Measurements from ENCODE around the gene SLC5A2.

The SLC5A2 gene

DNA sequence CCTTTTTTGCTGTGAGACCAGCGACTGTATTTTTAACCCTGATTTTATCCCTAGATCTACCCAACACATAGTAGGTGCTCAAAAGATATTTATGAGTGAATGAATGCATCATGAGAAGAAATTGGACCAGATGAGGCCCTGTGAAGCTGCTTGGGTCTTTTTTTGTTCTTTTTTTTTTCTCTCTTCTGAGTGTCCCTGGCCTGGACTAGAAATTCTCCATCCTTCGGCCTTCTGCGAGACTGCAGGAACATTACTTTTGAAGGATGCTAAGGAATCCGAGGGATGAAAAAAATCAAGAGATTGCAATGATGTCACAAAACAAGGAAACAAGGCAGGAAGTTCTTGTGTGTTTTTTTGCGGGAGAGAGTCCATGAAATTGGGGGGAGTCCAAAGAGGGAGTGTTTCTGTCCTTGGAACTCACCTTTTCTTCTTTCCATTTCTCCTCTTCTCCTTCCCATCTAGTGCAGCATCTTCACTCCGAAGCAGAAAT, 25.8 kb downstream of the SLC5A2 start:
- no peak for TF ChIP-seq GATA2 (IDR thresholded peaks at IDR 0.05; ENCODE audit: low read depth, low read length)
- TF ChIP-seq GATA3 (IDR thresholded peaks at IDR 0.05; ENCODE audit: low read depth, low read length), result no peak

DNA sequence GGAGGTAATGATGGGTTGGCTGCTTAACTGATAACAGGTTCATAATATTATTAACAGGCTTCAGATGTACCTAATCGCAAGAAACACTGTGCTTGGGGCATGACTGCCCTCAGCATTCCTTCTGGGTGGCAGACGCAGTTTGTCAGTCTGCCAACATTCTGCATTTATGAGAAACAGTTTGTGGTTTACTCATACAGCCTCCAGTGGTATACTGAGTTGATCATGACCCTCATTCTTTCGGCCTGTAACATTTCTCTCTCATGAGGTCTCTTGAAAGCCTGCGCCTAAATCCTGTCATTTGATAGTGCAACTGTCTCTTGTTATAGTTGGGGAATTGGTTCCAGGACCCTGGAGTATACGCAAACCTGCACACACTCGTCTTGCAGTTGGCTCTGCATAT, 30.2 kb downstream of the SLC5A2 start:
- TF ChIP-seq GATA3 (IDR thresholded peaks at IDR 0.05; ENCODE audit: low read depth, low read length), result no peak
- TF ChIP-seq GATA2 (IDR thresholded peaks at IDR 0.05; ENCODE audit: low read depth, low read length), result no peak

DNA sequence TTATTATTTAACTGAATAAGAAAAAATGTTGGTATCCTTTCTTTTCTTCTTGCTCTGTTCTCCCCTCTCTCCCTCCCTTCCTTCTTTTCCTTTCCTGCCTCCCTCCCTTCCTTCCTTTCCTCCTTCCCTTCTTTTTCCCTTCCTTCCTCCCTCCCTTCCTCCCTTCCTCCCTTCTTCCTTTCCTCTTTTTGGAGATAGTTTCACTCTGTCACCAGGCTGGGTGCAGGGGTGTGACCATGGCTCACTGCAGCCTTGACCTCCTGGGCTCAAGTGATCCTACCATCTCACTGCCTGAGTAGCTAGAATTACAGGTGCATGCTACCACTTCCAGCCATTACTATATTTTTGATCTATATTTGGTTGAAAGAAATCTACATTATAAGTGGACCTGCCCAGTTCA, 31.0 kb downstream of the SLC5A2 start:
- TF ChIP-seq GATA2 (IDR thresholded peaks at IDR 0.05; ENCODE audit: low read depth, low read length), result no peak
- TF ChIP-seq GATA3 (IDR thresholded peaks at IDR 0.05; ENCODE audit: low read depth, low read length), result no peak

DNA sequence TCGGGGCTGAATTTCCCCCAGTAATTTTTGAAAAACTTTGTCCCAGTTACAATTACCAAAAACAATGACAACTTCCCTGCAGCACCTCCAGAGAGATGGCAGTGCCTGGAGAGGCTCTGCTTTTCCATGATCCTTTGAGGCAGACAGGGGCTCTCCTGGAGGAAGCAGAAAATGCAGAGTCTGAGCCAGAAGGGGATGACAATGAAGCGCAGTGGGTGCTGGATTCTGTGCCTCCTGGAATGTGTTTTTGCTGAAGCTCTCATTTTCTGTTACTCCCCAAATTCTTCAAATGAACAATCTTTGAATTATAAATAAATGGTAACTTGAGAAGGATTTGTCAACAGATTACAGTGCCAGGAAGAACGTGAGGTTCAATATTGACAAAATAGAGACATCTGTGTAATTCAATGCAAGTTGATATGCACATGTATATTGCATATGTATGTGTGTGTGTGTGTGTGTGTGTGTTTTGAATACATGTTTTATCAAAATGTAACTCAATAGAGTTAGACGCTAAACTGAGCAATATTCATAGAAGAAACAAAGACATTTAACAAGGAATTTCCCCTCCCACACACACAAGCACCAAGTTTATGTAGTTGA, 35.0 kb downstream of the SLC5A2 start:
- TF ChIP-seq GATA2 (IDR thresholded peaks at IDR 0.05; ENCODE audit: low read depth, low read length) (no peak), GATA3 (IDR thresholded peaks at IDR 0.05; ENCODE audit: low read depth, low read length) (no peak)

DNA sequence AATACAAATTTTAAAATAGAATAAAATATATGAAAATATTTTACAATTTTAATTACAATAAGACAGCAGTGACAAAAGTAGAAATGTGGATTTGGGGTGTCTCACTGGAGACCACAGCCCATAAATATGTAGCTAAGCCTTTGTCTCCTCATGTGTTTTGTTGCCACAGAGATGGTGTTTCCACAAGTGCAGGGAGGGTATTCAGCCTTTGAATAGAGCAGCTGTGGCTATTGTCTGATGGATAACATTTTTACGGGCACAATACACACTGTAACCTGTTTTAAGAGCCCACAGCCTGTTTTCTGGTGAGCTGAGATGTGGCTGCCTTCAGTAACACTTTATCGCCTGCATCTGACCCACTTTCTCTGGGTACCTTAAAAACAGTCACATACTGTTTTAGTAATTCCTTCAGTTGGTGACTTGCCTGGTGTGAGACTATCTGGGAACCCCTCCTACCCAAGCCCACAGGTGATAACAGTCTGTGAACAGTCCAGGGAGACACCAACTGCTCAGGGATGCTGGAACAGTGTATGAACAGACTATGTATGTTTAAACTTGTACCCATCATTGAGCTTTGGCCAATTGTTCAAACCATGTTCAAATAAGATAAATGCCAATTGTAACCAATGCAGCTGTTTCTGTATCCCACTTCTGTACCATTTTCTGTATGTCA, 37.0 kb downstream of the SLC5A2 start:
- TF ChIP-seq GATA3 (IDR thresholded peaks at IDR 0.05; ENCODE audit: low read depth, low read length) (no peak), GATA2 (IDR thresholded peaks at IDR 0.05; ENCODE audit: low read depth, low read length) (no peak)

DNA sequence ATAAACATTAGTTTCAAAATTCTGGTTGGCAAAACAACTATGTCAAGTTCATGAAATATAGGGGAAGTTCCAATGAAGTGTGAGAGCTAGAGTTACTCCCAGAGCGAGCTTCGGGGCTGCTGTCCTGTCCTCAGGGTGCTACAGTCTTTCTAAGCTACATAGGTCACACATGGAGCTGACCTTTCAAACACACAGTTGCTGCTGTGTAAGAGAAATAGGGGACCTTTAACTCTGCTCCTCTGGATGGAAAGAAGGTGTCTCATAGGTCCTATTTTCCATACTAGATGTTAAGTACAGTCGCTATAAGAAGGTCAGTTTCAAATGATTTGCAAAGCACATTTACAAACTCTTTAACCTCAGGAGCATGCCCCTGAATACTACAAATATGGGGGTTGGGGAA, 38.4 kb downstream of the SLC5A2 start:
- TF ChIP-seq GATA3 (IDR thresholded peaks at IDR 0.05; ENCODE audit: low read depth, low read length), result no peak
- no peak for TF ChIP-seq GATA2 (IDR thresholded peaks at IDR 0.05; ENCODE audit: low read depth, low read length)

DNA sequence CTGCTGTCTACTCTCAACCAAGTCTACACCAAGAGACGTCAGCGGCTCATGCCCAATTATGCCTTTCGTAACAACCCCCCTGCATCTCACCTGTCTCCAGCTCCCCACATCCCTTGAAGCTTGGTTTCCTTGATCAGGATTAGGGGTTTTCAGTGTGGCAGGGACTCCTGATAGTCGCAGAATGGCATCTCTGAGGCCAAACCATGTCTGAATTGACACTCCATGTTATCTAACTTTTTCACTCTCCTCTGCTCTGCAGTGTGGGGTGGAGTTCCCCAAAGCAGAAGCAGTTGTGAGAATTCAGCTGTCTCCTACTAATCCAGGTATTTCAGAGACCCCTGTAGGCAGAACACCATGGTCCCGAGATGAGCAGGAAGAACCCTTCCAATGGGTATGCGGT, 39.1 kb downstream of the SLC5A2 start:
- TF ChIP-seq GATA2 (IDR thresholded peaks at IDR 0.05; ENCODE audit: low read depth, low read length) (no peak), GATA3 (IDR thresholded peaks at IDR 0.05; ENCODE audit: low read depth, low read length) (no peak)

DNA sequence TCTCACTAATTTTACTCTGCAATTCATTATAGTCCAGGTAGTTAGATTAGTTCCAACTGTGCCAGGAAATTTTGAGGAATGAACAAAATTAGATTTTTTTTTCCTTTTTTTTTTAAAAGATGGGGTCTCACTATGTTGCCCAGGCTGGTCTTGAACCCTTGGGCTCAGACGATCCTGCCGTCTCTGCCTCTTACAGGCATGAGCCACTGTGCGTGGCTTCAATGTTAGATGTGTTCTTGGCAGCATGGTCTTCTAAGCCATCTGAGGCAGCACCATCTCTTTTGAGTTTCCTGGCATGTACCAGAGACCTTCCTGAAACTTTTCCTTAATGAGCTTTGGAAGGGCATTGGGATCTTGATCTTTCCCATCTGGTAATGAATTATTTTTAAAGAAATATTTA, 42.2 kb downstream of the SLC5A2 start:
- TF ChIP-seq GATA2 (IDR thresholded peaks at IDR 0.05; ENCODE audit: low read depth, low read length), result no peak
- TF ChIP-seq GATA3 (IDR thresholded peaks at IDR 0.05; ENCODE audit: low read depth, low read length), result no peak

DNA sequence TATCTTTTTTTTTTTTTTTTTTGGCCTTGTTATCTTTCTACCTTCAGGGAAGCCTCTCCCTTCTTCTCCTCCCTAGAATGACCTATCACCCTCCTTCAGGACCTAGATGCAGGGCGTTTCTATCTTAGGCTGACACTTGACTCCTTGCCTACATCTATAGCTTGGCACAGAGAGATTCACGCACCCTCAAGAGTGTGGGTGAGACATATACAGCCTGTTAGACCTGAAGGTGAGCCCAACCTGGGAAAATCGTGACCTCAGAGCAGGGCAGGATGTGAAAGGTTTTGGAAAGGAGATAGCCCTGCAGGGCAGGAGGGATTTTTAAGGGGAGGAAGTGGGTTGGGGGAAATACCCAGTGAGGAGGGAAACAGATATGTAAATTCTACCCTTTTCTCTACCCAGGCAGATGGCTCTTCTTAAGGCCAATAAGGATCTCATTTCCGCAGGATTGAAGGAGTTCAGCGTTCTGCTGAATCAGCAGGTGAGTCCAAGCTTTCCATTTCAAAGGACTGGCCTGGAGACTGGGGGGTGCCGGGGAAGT, 44.9 kb downstream of the SLC5A2 start, which contains the start of gene AHSP:
Gene AHSP (plus strand): TSS at position 167 of the 541 bp plus-strand sequence. CDS start 240 bp downstream, at position 407.
- TF ChIP-seq GATA2 (IDR thresholded peaks at IDR 0.05; ENCODE audit: low read depth, low read length), result no peak
- TF ChIP-seq GATA3 (IDR thresholded peaks at IDR 0.05; ENCODE audit: low read depth, low read length), result no peak

DNA sequence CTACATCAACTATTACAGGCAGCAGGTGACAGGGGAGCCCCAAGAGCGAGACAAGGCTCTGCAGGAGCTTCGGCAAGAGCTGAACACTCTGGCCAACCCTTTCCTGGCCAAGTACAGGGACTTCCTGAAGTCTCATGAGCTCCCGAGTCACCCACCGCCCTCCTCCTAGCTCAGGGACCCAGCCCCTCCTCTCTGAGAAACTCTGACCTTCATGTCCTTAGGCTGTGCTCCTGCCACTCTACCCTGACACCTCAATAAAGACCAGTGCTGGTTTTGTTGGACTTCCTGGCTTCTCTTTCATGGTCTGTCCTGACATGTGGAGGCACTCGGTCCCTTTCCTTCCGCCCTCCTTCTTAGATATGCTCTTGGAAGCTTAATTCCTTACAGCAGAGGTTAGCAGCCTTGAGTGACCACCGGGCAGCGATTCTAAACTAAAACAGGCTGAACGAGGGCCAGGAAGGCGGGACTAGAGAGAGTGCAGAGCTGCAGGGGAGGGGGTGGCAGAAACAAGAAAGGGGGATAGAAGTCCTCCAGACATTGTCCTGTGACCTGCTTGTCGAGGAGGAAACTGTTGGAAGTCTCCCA, 45.7 kb downstream of the SLC5A2 start:
- TF ChIP-seq GATA3 (IDR thresholded peaks at IDR 0.05; ENCODE audit: low read depth, low read length) (no peak), GATA2 (IDR thresholded peaks at IDR 0.05; ENCODE audit: low read depth, low read length) (no peak)

DNA sequence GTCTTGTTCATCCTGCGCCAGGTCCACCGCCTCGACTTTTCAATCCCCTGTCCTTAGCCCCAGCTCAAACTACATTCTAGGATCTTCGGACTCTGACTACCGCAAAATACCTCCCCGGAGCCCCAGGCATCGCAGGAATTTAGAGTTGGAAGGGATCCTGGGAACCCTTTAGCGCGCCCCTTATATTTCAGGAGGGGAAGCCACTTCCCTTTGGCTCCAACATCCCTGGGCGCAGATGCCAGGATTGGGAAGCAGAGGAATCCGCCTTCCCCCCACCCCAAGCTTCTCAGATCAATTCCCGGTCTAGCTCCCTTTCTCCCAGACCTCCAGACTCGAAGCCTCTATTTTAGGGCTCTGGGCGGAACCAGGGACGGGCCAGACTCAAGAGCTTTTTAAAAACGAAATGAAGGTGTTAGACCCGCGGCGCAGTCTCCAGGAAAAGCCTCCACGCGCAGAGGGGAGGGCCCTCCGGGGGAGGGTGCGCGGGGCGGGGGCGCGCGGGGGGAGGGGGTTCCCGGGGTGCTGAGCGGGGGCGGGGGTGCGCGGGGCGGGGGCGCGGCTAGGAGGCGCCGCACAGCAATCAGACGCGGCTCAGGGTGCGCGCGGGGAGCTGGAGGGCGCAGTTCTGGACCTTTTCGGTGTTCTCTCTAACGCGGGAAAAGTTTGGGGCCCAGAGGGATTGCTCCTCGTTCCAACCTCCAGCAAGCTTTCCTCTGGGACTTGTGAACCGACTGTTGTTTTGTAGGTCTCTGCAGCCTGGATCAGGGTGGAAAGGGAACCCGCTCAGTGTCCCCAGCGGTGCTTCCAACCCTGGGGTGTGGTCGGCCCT, 46.4 kb downstream of the SLC5A2 start:
- TF ChIP-seq GATA2 (IDR thresholded peaks at IDR 0.05; ENCODE audit: low read depth, low read length) (no peak), GATA3 (IDR thresholded peaks at IDR 0.05; ENCODE audit: low read depth, low read length) (no peak)

DNA sequence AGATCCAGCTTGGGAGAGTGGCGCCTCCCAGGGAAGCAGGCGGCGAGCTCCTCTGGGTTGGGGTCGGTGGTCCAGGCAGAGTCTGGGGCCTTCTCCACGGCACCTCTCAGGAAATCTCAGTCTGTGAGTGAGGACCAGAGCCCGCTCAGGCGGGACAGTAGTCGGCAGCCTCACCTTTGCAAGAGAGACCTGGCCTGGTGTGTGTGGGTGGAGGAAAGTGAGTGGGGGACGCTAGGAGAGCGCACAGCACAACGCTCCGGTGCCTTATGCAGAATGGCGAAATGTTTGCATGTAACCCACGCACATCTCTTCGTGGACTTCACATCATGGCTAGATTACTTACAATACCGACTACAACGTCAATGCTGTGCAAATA, 47.0 kb downstream of the SLC5A2 start:
- no peak for TF ChIP-seq GATA3 (IDR thresholded peaks at IDR 0.05; ENCODE audit: low read depth, low read length)
- no peak for TF ChIP-seq GATA2 (IDR thresholded peaks at IDR 0.05; ENCODE audit: low read depth, low read length)

DNA sequence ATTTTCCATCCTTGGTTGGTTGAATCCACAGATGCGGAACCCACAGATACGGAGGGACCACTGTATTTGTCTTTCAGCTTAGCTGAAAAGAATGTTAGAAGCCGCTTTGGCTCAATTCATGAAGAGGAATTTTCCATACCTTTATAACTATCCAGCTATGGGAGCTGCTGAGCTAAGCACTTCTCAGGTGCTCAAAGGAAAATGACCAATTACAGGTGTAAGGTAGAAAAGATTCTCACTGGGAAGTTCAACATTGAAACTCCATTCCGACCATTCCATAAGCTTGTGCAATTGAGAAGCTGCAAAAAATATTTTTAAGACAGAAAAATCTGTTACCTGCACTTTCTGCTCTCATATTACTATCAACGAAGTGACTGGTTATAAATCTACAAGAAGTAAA, 47.5 kb downstream of the SLC5A2 start:
- TF ChIP-seq GATA2 (IDR thresholded peaks at IDR 0.05; ENCODE audit: low read depth, low read length), result no peak
- TF ChIP-seq GATA3 (IDR thresholded peaks at IDR 0.05; ENCODE audit: low read depth, low read length), result no peak

DNA sequence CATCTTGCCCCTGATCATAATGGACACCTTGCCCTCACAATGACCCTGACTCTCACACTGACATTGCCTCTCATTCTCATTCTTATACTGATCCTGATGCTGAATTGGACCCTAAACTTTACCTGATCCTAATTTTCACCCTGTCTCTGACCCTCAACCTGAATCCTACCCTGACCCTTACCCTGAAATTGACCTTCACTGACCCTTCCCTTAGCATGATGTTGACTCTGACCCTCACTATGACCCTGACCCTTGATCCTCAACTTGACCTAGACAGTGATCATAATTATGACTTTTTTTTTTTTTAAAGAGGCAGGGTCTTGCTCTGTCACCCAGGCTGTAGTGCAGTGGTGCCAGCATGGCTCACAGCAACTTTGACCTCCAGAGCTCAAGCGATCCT, 48.2 kb downstream of the SLC5A2 start:
- TF ChIP-seq GATA3 (IDR thresholded peaks at IDR 0.05; ENCODE audit: low read depth, low read length) (no peak), GATA2 (IDR thresholded peaks at IDR 0.05; ENCODE audit: low read depth, low read length) (no peak)

Measured in SH-SY5Y (cell line).